HG02571 (cell line): ENCODE results near the gene CHIT1.
"Not testable (repeated sequence)": the region's sequence is repeated elsewhere in the genome, so short reads cannot be mapped to it uniquely, and the experiment has no call there.

Source experiments
- ATAC-seq: cut with Tn5 transposase; IDR thresholded peaks from one replicate; pipeline ENCODE4 v1.9.1; 2021; ENCODE audit warnings: mild to moderate bottlenecking, moderate library complexity; ENCODE audit not compliant: unreplicated experiment

CHIT1 gene

GRCh38 chr1:203266140-203266539 lies 36.7 kb upstream of the CHIT1 start:
- ATAC-seq, result not testable (repeated sequence)

GRCh38 chr1:203265541-203265940 lies 36.1 kb upstream of the CHIT1 start:
- no peak for ATAC-seq

GRCh38 chr1:203264052-203264501 lies 34.6 kb upstream of the CHIT1 start:
- ATAC-seq, result no peak

GRCh38 chr1:203263496-203263895 lies 34.0 kb upstream of the CHIT1 start:
- no peak for ATAC-seq

DNA sequence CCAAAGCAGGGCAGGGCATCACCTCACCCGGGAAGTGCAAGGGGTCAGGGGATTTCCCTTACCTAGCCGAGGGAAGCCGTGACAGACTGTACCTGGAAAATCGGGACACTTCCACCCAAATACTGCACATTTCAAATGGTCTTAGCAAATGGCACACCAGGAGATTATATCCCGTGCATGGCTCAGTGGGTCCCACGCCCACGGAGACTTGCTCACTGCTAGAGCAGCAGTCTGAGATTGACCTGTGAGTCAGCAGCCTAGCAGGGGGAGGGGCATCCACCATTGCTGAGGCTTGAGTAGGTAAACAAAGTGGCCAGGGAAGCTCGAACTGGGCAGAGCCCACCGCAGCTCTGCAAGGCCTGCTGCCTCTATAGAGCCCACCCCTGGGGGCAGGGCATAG lies 27.2 kb upstream of the CHIT1 start:
- not testable (repeated sequence) for ATAC-seq

DNA sequence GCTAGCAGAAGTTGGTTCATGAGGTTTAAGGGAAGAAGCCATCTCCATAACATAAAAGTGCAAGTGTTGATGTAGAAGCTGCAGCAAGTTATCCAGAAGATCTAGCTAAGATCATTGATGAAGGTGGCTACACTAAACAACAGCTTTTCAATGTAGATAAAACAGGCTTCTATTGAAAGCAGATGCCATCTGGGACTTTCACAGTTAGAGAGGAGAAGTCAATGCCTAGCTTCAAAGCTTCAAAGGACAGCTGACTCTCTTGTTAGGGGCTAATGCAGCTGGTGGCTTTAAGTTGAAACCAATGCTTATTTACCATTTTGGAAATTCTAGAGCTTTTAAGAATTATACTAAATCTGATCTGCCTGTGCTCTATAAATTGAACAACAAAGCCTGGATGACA lies 25.3 kb upstream of the CHIT1 start:
- ATAC-seq, result not testable (repeated sequence)

- ATAC-seq, result no peak
Observed at GRCh38 chr1:203252678-203253077, 23.2 kb upstream of the CHIT1 start.

- no peak for ATAC-seq
Observed at GRCh38 chr1:203251466-203251865, 22.0 kb upstream of the CHIT1 start.

- ATAC-seq, result no peak
Observed at GRCh38 chr1:203250911-203251310, 21.4 kb upstream of the CHIT1 start.

GRCh38 chr1:203244776-203245175 lies 15.3 kb upstream of the CHIT1 start:
- ATAC-seq, result no peak

- ATAC-seq, result not testable (repeated sequence)
Observed at GRCh38 chr1:203241708-203242107, 12.2 kb upstream of the CHIT1 start.

DNA sequence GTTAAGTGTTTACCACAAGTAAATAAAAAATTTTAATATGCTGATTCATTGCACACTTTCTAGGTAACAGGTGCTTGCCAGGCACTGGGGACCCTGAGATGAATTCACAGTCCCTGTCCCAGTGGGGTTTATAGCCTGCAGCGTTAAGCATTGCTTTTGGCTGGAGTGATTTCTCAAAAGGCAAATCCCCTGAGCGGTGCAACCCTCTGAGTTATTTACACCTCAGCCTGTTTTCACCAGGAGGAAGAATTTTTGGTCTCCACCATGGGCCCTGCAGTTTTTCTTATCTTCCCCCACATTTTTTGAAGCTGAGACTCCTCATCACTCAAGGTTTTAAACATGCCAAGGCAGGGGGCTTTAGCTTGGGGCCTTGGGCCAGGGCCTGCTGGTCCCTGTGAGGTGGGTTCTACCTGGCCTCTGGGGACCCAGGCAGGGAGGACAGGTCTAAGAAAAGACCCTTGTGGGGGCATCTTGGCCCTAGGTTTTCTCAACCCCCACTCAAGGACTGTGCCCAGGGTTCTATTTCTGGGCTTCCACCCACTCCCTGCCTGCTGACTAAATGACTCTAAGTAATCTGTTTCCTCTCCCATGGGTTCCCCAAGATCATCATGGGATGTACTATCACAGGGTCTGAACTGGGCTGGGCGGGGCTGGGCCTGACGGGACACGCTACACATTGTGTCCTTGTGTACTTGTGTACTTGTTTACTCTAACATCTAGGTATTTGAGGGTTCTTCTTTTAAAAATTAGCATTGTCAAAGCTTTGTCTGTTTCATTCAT lies 10.2 kb upstream of the CHIT1 start:
- ATAC-seq, result no peak

- no peak for ATAC-seq
Observed at GRCh38 chr1:203239081-203239480, 9.6 kb upstream of the CHIT1 start.

- ATAC-seq, result no peak
Observed at GRCh38 chr1:203238535-203238934, 9.1 kb upstream of the CHIT1 start.

DNA sequence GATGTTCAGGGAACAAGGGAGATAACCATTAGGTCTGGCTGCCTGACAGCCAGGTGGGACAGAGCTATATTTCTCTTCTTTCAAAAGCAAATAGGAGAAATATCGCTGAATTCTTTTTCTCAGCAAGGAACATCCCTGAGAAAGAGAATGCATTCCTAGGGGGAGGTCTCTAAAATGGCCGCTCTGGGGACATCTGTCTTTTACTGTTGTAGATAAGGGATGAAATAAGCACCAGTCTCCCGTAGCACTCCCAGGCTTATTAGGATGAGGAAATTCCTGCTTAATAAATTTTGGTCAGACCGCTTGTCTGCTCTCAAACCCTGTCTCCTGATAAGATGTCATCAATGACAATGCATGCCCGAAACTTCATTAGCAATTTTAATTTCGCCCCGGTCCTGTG lies 5.4 kb upstream of the CHIT1 start:
- ATAC-seq, result not testable (repeated sequence)

GRCh38 chr1:203228670-203229069 lies 803 bp downstream of the CHIT1 start:
- ATAC-seq, result no peak

DNA sequence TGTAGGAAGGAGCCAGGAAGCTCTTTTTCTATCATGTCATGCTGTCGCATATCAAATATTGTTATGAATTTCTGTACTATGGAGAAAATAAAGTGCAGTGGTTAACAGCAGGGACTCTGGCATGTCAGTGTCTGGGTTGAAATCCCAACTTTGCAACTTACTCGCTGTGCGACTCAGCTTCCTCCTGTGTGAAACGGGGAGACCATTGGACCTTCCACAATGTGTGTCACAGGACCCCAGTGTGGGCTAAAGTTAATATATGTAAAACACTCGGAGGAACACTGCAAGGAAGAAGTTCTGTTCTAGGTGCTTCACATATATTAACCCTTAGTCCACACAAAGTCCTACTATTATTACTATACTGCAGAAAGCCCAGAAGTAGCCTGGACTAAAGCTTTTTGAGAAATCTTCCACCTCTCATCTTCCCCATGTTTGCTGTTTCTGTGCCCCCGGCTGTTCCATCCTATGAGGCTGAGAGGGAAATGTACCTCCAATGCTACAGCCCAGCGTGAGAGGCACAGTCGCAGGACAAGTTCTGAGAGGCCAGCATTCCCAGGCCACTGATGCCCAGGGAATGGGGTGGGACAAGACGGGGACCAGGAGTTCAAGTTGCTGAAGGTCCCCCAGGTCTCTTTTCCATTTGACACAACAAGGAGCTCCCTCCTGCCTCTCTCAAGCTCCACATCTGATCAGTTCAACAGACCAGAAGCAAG lies 1.9 kb downstream of the CHIT1 start:
- no peak for ATAC-seq

- no peak for ATAC-seq
Observed at GRCh38 chr1:203225071-203225470, 4.4 kb downstream of the CHIT1 start.

DNA sequence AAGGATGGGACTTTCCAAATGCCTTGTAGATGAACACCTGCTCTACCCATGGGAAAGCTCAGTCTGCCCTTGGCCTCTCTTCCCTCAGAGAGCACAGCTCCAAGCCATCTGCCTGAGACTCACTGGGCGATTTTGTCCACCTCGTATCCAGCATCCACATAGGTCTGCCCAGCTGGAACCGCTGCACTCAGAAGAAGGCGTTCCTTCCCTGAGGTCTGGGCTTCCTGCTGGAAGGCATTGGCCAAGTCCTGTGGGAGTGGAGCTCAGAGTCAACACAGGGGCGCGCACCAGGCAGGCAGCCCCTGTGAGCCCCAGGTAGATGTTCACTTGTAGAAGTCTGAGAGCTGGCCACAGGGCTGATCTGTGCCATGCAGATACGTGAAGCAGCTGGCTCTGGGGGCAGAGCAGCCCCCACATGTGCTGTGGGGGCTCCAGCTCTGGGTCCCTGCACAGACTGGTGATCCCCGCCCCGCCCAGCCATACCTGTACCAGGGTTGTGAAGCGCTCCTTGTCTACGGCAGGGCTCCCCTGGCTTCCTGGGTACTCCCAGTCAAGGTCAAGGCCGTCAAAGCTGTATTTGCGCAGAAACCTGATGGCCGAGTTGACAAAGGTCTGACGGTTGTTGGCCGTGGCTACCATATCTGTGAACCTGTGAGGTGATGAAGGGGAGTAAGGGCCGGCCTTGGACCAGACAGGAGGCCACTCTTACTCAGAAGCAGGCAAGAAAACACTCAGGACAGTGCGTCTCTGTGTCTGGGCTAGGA lies 6.3 kb downstream of the CHIT1 start:
- ATAC-seq, result no peak

DNA sequence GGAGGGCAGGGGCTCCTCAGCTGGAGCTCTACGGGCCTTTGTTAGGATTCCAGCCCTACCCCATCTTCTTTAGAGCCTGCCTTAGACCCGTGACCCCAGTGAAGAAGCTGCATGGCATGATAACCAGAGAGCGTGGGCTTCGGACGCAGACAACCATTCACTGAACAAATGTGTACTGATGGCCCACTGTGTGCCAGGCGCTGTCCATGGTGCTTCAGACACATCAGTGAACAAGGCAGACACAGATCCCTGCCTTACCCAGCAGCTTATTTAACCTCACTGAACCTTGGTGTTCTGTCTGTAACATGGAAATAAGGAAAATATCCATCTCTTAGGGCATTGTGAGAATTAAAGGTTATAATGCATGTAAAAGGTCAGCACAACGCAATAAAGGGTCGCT lies 9.5 kb downstream of the CHIT1 start:
- no peak for ATAC-seq

DNA sequence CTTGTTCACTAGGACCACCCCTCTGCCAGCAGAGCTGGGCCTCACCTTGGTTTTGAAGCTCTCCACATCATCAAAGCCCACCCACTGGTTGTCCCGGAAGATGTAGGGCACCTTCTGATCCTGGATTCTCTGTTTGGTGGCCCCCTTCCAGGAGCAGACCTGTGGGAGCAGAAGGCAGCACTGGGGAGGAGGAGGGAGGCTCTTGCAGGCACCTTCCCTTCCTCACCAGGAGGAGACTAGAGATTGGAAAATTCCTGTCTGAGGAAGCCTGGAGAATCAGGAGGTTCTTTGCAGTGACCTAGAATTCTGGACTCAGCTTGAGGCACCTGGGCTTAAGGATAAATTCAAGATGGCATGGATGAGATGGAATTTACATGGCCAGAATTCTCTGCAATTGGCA lies 10.3 kb downstream of the CHIT1 start:
- no peak for ATAC-seq

DNA sequence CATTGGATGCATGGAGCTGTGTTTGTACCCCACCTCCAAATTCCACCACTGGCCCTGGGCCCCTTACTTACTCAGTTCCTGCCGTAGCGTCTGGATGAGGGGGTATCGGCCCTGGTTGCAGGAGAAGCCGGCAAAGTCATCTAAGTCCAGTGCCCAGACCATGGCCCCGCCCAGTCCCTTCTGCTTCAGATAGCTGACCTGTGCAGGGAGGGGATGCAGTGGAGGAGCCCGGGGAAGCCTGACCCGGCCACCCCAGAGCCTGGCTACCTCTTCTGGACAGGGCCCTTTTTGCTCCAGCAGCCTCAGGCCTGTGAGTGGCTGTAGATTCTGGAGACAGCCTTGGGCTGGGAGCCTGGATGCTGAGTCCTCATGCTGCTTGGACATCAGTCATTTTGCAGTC lies 11.8 kb downstream of the CHIT1 start:
- ATAC-seq, result no peak
